ENCODE measurements around the gene GBP5. TPM values are rescaled to one million over a fixed set of nuclear protein-coding genes. Genes with fewer than 3 reads are reported as not detected.
"Not testable (repeated sequence)": the region's sequence is repeated elsewhere in the genome, so short reads cannot be mapped to it uniquely, and the experiment has no call there.

GBP5 gene
- under 0.01 TPM in 1 of 2 replicates, not detected in the other for total RNA-seq (ENCODE audit: low replicate concordance)

GRCh38 chr1:89272269-89273041 lies at the start of gene GBP5:
Gene GBP5, minus strand, starts transcription at chr1:89272860. Its CDS starts 3,305 bp downstream, at chr1:89269555.
- not testable (repeated sequence) for DNase-seq (ENCODE audit: low read depth); H3K4me3 ChIP-seq (ENCODE audit: low read depth, low read length)

- no peak overlapping the region for H3K4me3 ChIP-seq (ENCODE audit: low read depth, low read length)
- no peak for DNase-seq (ENCODE audit: low read depth)
- no peak for TF ChIP-seq CTCF (IDR thresholded peaks at IDR 0.05; ENCODE audit: insufficient read depth, low read length)
These were observed 49.7 kb upstream of the GBP5 start for GRCh38 chr1:89322402-89322801.

GRCh38 chr1:89312572-89312971 lies 39.9 kb upstream of the GBP5 start:
- DNase-seq (ENCODE audit: low read depth), result no peak
- H3K4me3 ChIP-seq (ENCODE audit: low read depth, low read length), result no peak overlapping the region
- TF ChIP-seq CTCF (IDR thresholded peaks at IDR 0.05; ENCODE audit: insufficient read depth, low read length), result no peak

- H3K4me3 ChIP-seq (ENCODE audit: low read depth, low read length), result no peak overlapping the region
- TF ChIP-seq CTCF (IDR thresholded peaks at IDR 0.05; ENCODE audit: insufficient read depth, low read length), result no peak
- DNase-seq (ENCODE audit: low read depth), result no peak
These were observed 39.1 kb upstream of the GBP5 start for GRCh38 chr1:89311757-89312156.

- DNase-seq (ENCODE audit: low read depth), result no peak
- H3K4me3 ChIP-seq (ENCODE audit: low read depth, low read length), result no peak overlapping the region
- no peak for TF ChIP-seq CTCF (IDR thresholded peaks at IDR 0.05; ENCODE audit: insufficient read depth, low read length)
These were observed 38.3 kb upstream of the GBP5 start for GRCh38 chr1:89310976-89311375.

- no peak for DNase-seq (ENCODE audit: low read depth)
- no peak overlapping the region for H3K4me3 ChIP-seq (ENCODE audit: low read depth, low read length)
- TF ChIP-seq CTCF (IDR thresholded peaks at IDR 0.05; ENCODE audit: insufficient read depth, low read length), result no peak
These were observed 37.8 kb upstream of the GBP5 start for GRCh38 chr1:89310505-89310904.

GRCh38 chr1:89309828-89310227 lies 37.2 kb upstream of the GBP5 start:
- DNase-seq (ENCODE audit: low read depth), result no peak
- no peak overlapping the region for H3K4me3 ChIP-seq (ENCODE audit: low read depth, low read length)
- no peak for TF ChIP-seq CTCF (IDR thresholded peaks at IDR 0.05; ENCODE audit: insufficient read depth, low read length)
